Mesenchymal stem cell (in vitro differentiated cells and primary cell): ENCODE results near the gene VEPH1.
"Not testable (repeated sequence)": the region's sequence is repeated elsewhere in the genome, so short reads cannot be mapped to it uniquely, and the experiment has no call there.

Experiments used
- DNase-seq: peaks from one replicate; pipeline ENCODE4 v3.0.0-alpha.2; 2013
- H2AFZ ChIP-seq: one replicate; pipeline ENCODE4 v1.6.1; 2013; ENCODE audit warnings: low read depth, mild to moderate bottlenecking, control low read depth, inconsistent platforms, low read length, moderate library complexity
- H2AK5ac ChIP-seq: 2 replicates; pipeline ENCODE4 v1.6.1; 2013; ENCODE audit warnings: low read length, moderate library complexity, mild to moderate bottlenecking, inconsistent platforms; ENCODE audit not compliant: severe bottlenecking
- H2BK120ac ChIP-seq: one replicate; pipeline ENCODE4 v1.6.1; 2013; ENCODE audit warnings: low read depth, mild to moderate bottlenecking, inconsistent platforms, low read length, moderate library complexity
- H2BK12ac ChIP-seq, 2 experiments: one replicate each; pipeline ENCODE4 v1.6.1; 2013; ENCODE audit warnings: inconsistent platforms in 2 of 2, low read length in 2 of 2, mild to moderate bottlenecking in 2 of 2, moderate library complexity in 2 of 2, control low read depth in 1 of 2
- H2BK15ac ChIP-seq: one replicate; pipeline ENCODE4 v1.6.1; 2013; ENCODE audit warnings: mild to moderate bottlenecking, low read depth, inconsistent platforms; ENCODE audit not compliant: poor library complexity, severe bottlenecking
- H2BK5ac ChIP-seq: 2 replicates; pipeline ENCODE4 v1.6.1; 2013; ENCODE audit warnings: low read depth, mild to moderate bottlenecking, low read length, control low read depth, inconsistent platforms; ENCODE audit not compliant: poor library complexity, severe bottlenecking
- H3K14ac ChIP-seq, 2 experiments: one replicate each; pipeline ENCODE4 v1.6.1; 2013; ENCODE audit warnings: inconsistent platforms in 2 of 2, low read length in 2 of 2, control low read depth in 1 of 2, mild to moderate bottlenecking in 1 of 2, moderate library complexity in 1 of 2
- H3K18ac ChIP-seq, 2 experiments: one replicate each; pipeline ENCODE4 v1.6.1; 2013; ENCODE audit warnings: inconsistent platforms in 2 of 2, low read length in 2 of 2, control low read depth in 1 of 2, low read depth in 1 of 2, mild to moderate bottlenecking in 1 of 2
- H3K23ac ChIP-seq, 2 experiments: one replicate each; pipeline ENCODE4 v1.6.1; 2013; ENCODE audit warnings: inconsistent platforms in 2 of 2, low read length in 2 of 2, mild to moderate bottlenecking in 2 of 2, moderate library complexity in 2 of 2, control low read depth in 1 of 2
- H3K27ac ChIP-seq: 2 replicates; pipeline ENCODE4 v1.5.1; 2013; ENCODE audit warnings: mild to moderate bottlenecking, moderate library complexity, low read length, control low read depth, inconsistent platforms; ENCODE audit not compliant: poor library complexity, severe bottlenecking
- H3K27me3 ChIP-seq, 2 experiments: 2 replicates each; pipeline versions ENCODE4 v1.6.1 to v1.7.0; 2013; ENCODE audit warnings: low read length in 2 of 2, mild to moderate bottlenecking in 2 of 2, moderate library complexity in 2 of 2, control low read depth in 1 of 2, inconsistent platforms in 1 of 2; ENCODE audit not compliant: control insufficient read depth in 1 of 2, insufficient read depth in 1 of 2
- H3K36me3 ChIP-seq, 2 experiments: 2 replicates each; pipeline versions ENCODE4 v1.6.1 to v1.7.0; 2013; ENCODE audit warnings: low read length in 2 of 2, control low read depth in 1 of 2, inconsistent platforms in 1 of 2, low read depth in 1 of 2, mild to moderate bottlenecking in 1 of 2; ENCODE audit not compliant: insufficient read depth in 2 of 2, control insufficient read depth in 1 of 2
- H3K4ac ChIP-seq, 2 experiments: one replicate each; pipeline ENCODE4 v1.6.1; 2013; ENCODE audit warnings: inconsistent platforms in 2 of 2, low read length in 2 of 2, mild to moderate bottlenecking in 2 of 2, moderate library complexity in 2 of 2, control low read depth in 1 of 2, low read depth in 1 of 2
- H3K4me1 ChIP-seq: 2 replicates; pipeline ENCODE4 v1.6.1; 2013; ENCODE audit warnings: low read depth, low read length, control low read depth; ENCODE audit not compliant: control insufficient read depth, insufficient read depth
- H3K4me2 ChIP-seq: 2 replicates; pipeline ENCODE4 v1.6.1; 2013; ENCODE audit warnings: low read length, mild to moderate bottlenecking, inconsistent platforms; ENCODE audit not compliant: poor library complexity, severe bottlenecking
- H3K4me3 ChIP-seq, 2 experiments: 2 replicates each; pipeline versions ENCODE4 v1.5.1 to v1.7.0; 2013; ENCODE audit warnings: low read length in 2 of 2, mild to moderate bottlenecking in 2 of 2, control low read depth in 1 of 2, low read depth in 1 of 2; ENCODE audit not compliant: insufficient read depth in 1 of 2
- H3K79me1 ChIP-seq: replicated peaks from 2 replicates; pipeline ENCODE4 v1.6.1; 2013; ENCODE audit warnings: mild to moderate bottlenecking, control low read depth, low read length, inconsistent platforms; ENCODE audit not compliant: poor library complexity, severe bottlenecking
- H3K9ac ChIP-seq: 2 replicates; pipeline ENCODE4 v1.7.0; 2013; ENCODE audit warnings: mild to moderate bottlenecking, low read length, moderate library complexity
- H3K9me3 ChIP-seq: 2 replicates; pipeline ENCODE4 v1.7.0; 2013; ENCODE audit warnings: mild to moderate bottlenecking, low read length; ENCODE audit not compliant: control insufficient read depth
- H4K8ac ChIP-seq: one replicate; pipeline ENCODE4 v1.6.1; 2013; ENCODE audit warnings: inconsistent platforms, mild to moderate bottlenecking, low read length, moderate library complexity
- H4K91ac ChIP-seq: one replicate; pipeline ENCODE4 v1.6.1; 2013; ENCODE audit warnings: mild to moderate bottlenecking, low read length, inconsistent platforms
- WGBS: methylation state at CpG from one replicate; pipeline ENCODE4 v1.1.7; 2013; ENCODE audit warnings: mixed read lengths; 5-methylcytosine and 5-hydroxymethylcytosine counted together

VEPH1 gene

GRCh38 chr3:157329551-157329950 lies 173.7 kb downstream of the VEPH1 start:
- Histone ChIP-seq H3K4me1 (peaks cover 2% of the 10 kb centered on the region), H3K36me3 (no peaks in the 10 kb centered on the region), H3K4ac (no peak overlapping the region), H2AFZ (no peak overlapping the region), H3K9ac (peak overlapping the region; percentile 81), H3K27ac (no peak overlapping the region), H2BK12ac (no peak overlapping the region), H3K27me3 (no peaks in the 10 kb centered on the region), H3K23ac (no peak overlapping the region), H3K9me3 (no peaks in the 10 kb centered on the region), H3K14ac (no peak overlapping the region), H2BK15ac (no peak overlapping the region), H3K18ac (no peak overlapping the region), H3K79me1 (no peaks in the 10 kb centered on the region), H3K4me2 (no peak overlapping the region), H4K8ac (no peak overlapping the region), H2BK5ac (no peak overlapping the region), H2BK120ac (no peak overlapping the region), H4K91ac (no peak overlapping the region), H2AK5ac (no peak overlapping the region), H3K4me3 (peak overlapping the region in 1 of 2 experiments; percentile 39)
- 84% methylated on average over 2 of the region's 2 CpGs for WGBS
- DNase-seq: no peak

GRCh38 chr3:157327837-157328236 lies 175.4 kb downstream of the VEPH1 start:
- Histone ChIP-seq H4K8ac (no peak overlapping the region), H3K23ac (no peak overlapping the region), H3K9me3 (no peaks in the 10 kb centered on the region), H3K36me3 (no peaks in the 10 kb centered on the region), H3K27me3 (no peaks in the 10 kb centered on the region), H3K4me2 (no peak overlapping the region), H2AFZ (no peak overlapping the region), H3K18ac (no peak overlapping the region), H3K27ac (no peak overlapping the region), H2BK12ac (no peak overlapping the region), H3K9ac (no peak overlapping the region), H3K79me1 (no peaks in the 10 kb centered on the region), H2BK5ac (no peak overlapping the region), H3K4ac (no peak overlapping the region), H4K91ac (no peak overlapping the region), H3K14ac (no peak overlapping the region), H2AK5ac (no peak overlapping the region), H2BK120ac (no peak overlapping the region), H3K4me1 (peaks cover 2% of the 10 kb centered on the region), H3K4me3 (no peak overlapping the region), H2BK15ac (no peak overlapping the region)
- WGBS: 89% methylated on average over 3 of the region's 3 CpGs
- DNase-seq: no peak

GRCh38 chr3:157327018-157327417 lies 176.2 kb downstream of the VEPH1 start:
- H3K4me2 ChIP-seq: no peak overlapping the region
- no peaks in the 10 kb centered on the region for H3K9me3 ChIP-seq
- H3K27ac ChIP-seq: no peak overlapping the region
- DNase-seq: no peak
- H2AK5ac ChIP-seq: no peak overlapping the region
- 100% methylated on average over 1 of the region's 1 CpG for WGBS
- H2AFZ ChIP-seq: no peak overlapping the region
- peak overlapping the region; percentile 9 for H2BK15ac ChIP-seq
- H3K79me1 ChIP-seq: no peaks in the 10 kb centered on the region
- H3K4me3 ChIP-seq: no peak overlapping the region
- no peak overlapping the region for H2BK5ac ChIP-seq
- H2BK120ac ChIP-seq: no peak overlapping the region
- H3K36me3 ChIP-seq: no peaks in the 10 kb centered on the region
- no peak overlapping the region for H3K23ac ChIP-seq
- H3K4ac ChIP-seq: no peak overlapping the region
- H3K9ac ChIP-seq: no peak overlapping the region
- no peak overlapping the region for H3K14ac ChIP-seq
- H3K18ac ChIP-seq: no peak overlapping the region
- peaks cover 2% of the 10 kb centered on the region for H3K4me1 ChIP-seq
- no peaks in the 10 kb centered on the region for H3K27me3 ChIP-seq
- H2BK12ac ChIP-seq: no peak overlapping the region
- H4K8ac ChIP-seq: no peak overlapping the region
- H4K91ac ChIP-seq: no peak overlapping the region

- H3K4me2 ChIP-seq, H3K18ac ChIP-seq, H4K91ac ChIP-seq, H3K36me3 ChIP-seq, H3K4me1 ChIP-seq, H2BK15ac ChIP-seq, H3K4me3 ChIP-seq, H3K4ac ChIP-seq, H3K9me3 ChIP-seq, H2BK12ac ChIP-seq, H2BK5ac ChIP-seq, H2AK5ac ChIP-seq, H2BK120ac ChIP-seq, DNase-seq, H2AFZ ChIP-seq, H3K79me1 ChIP-seq, H3K9ac ChIP-seq, H3K27me3 ChIP-seq, H4K8ac ChIP-seq, H3K23ac ChIP-seq, H3K27ac ChIP-seq, H3K14ac ChIP-seq: not testable (repeated sequence)
- 93% methylated on average over 1 of the region's 1 CpG for WGBS
These were observed 178.3 kb downstream of the VEPH1 start for GRCh38 chr3:157324869-157325268.
